GM23248 (cell line): ENCODE measurements around the gene KCNAB1.

Source experiments
- EZH2 ChIP-seq: fragments of 200-600 bp; sonication (generic); IDR thresholded peaks from 2 replicates; pipeline ENCODE4 v1.6.1; 2018; ENCODE audit warnings: antibody characterized with exemption, mild to moderate bottlenecking; ENCODE audit not compliant: insufficient read depth, poor library complexity, severe bottlenecking
- EZH2phosphoT487 ChIP-seq: fragments of 200-600 bp; sonication (generic); IDR thresholded peaks from 2 replicates; pipeline ENCODE4 v1.6.1; 2018; ENCODE audit warnings: antibody characterized with exemption, moderate library complexity, mild to moderate bottlenecking, low read depth; ENCODE audit not compliant: insufficient read depth

GRCh38 chr3:156148345-156148945, 28.1 kb downstream of the KCNAB1 start:
- TF ChIP-seq EZH2 (no peak), EZH2phosphoT487 (no peak)
